SK-N-SH (cell line): ENCODE results near the gene SCNM1. TPM values are rescaled to one million over a fixed set of nuclear protein-coding genes. Genes with fewer than 3 reads are reported as not detected.

ENCODE experiments used
- CTCF ChIA-PET: fragments of 300-600, 350-600 bp; formaldehyde crosslinking; extraction: SDS; loops from one replicate; lab custom pipeline; 2021; lab: Yijun Ruan, JAX
- POLR2A ChIA-PET: fragments of 350-600 bp; sonication (Branson Sonifier 250); formaldehyde crosslinking; extraction: SDS; loops from one replicate; lab custom pipeline; 2020; ENCODE audit warnings: antibody characterized with exemption, inconsistent platforms; lab: Yijun Ruan, JAX
- DNase-seq: peaks from one replicate; pipeline ENCODE4 v3.0.0; 2012
- H2AFZ ChIP-seq: fragments of 200-600 bp; sonication (generic); 2 replicates; pipeline ENCODE4 v1.8.1; 2016; ENCODE audit warnings: antibody characterized with exemption, mild to moderate bottlenecking, low read depth
- H3F3A ChIP-seq: fragments of 200-600 bp; sonication (generic); replicated peaks from 2 replicates; pipeline ENCODE3; 2016; ENCODE audit warnings: antibody characterized with exemption, mild to moderate bottlenecking; ENCODE audit not compliant: insufficient read depth
- H3K27ac ChIP-seq, 2 experiments: fragments of 200-500 bp in 1 of 2; fragments of 200-600 bp in 1 of 2; sonication (Bioruptor generic) in 1 of 2; sonication (generic), shearing (Covaris generic) in 1 of 2; 2 replicates each; pipeline versions ENCODE4 v1.5.1 to v1.6.1; 2014 to 2016; ENCODE audit warnings: low read depth in 2 of 2, inconsistent platforms in 1 of 2, low read length in 1 of 2, mild to moderate bottlenecking in 1 of 2, mixed read lengths in 1 of 2
- H3K27me3 ChIP-seq: fragments of 200-600 bp; sonication (generic), shearing (Covaris generic); 2 replicates; pipeline ENCODE4 v1.6.1; 2016; ENCODE audit warnings: mixed run types; ENCODE audit not compliant: insufficient read depth
- H3K36me3 ChIP-seq, 2 experiments: fragments of 200-500 bp in 1 of 2; fragments of 200-600 bp in 1 of 2; sonication (Bioruptor generic) in 1 of 2; sonication (generic) in 1 of 2; replicated peaks in 1 of 2; 2 replicates each; pipeline versions ENCODE3 to v1.5.1; 2014 to 2016; ENCODE audit warnings: low read length in 1 of 2, mild to moderate bottlenecking in 1 of 2; ENCODE audit not compliant: insufficient read depth in 2 of 2, control insufficient read depth in 1 of 2
- H3K4me1 ChIP-seq, 2 experiments: fragments of 200-500 bp in 1 of 2; fragments of 200-600 bp in 1 of 2; sonication (Bioruptor generic) in 1 of 2; sonication (generic), shearing (Covaris generic) in 1 of 2; 2 replicates each; pipeline versions ENCODE4 v1.5.1 to v1.6.1; 2014 to 2016; ENCODE audit warnings: low read depth in 1 of 2, low read length in 1 of 2, mixed run types in 1 of 2; ENCODE audit not compliant: insufficient read depth in 2 of 2, control insufficient read depth in 1 of 2
- H3K4me2 ChIP-seq: fragments of 200-600 bp; sonication (generic), shearing (Covaris generic); 2 replicates; pipeline ENCODE4 v1.6.1; 2017; ENCODE audit warnings: mixed run types
- H3K4me3 ChIP-seq, 2 experiments: fragments of 200-500 bp in 1 of 2; fragments of 200-600 bp in 1 of 2; sonication (Bioruptor generic) in 1 of 2; sonication (generic), shearing (Covaris generic) in 1 of 2; 2 replicates each; pipeline versions ENCODE4 v1.5.1 to v1.8.1; 2014 to 2016; ENCODE audit warnings: low read depth in 2 of 2, inconsistent platforms in 1 of 2, low read length in 1 of 2, mild to moderate bottlenecking in 1 of 2, mixed read lengths in 1 of 2, moderate library complexity in 1 of 2
- H3K79me2 ChIP-seq: fragments of 200-600 bp; sonication (generic); 2 replicates; pipeline ENCODE4 v1.8.1; 2017; ENCODE audit warnings: mild to moderate bottlenecking; ENCODE audit not compliant: insufficient read depth
- H3K9ac ChIP-seq: fragments of 200-600 bp; sonication (generic); 2 replicates; pipeline ENCODE4 v1.6.1; 2017; ENCODE audit warnings: mixed run types
- H3K9me2 ChIP-seq: fragments of 200-600 bp; sonication (generic); 2 replicates; pipeline ENCODE4 v1.6.1; 2017; ENCODE audit warnings: mixed run types
- H3K9me3 ChIP-seq: fragments of 200-600 bp; sonication (generic); 2 replicates; pipeline ENCODE4 v1.6.1; 2017; ENCODE audit warnings: mixed run types, mild to moderate bottlenecking, moderate library complexity
- H4K20me1 ChIP-seq: fragments of 200-600 bp; sonication (generic); 2 replicates; pipeline ENCODE4 v1.6.1; 2017; ENCODE audit warnings: mild to moderate bottlenecking, mixed run types; ENCODE audit not compliant: insufficient read depth
- ELF1 ChIP-seq: IDR thresholded peaks from 2 replicates; pipeline ENCODE4 v1.4.0; 2012
- EP300 ChIP-seq, 2 experiments: IDR thresholded peaks; 2 replicates each; pipeline versions ENCODE4 v1.4.0 to v1.6.1; 2012; ENCODE audit warnings: borderline replicate concordance in 1 of 2, low read depth in 1 of 2, low read length in 1 of 2
- FOXM1 ChIP-seq: IDR thresholded peaks from 2 replicates; pipeline ENCODE4 v1.4.0; 2012; ENCODE audit warnings: low read depth, mild to moderate bottlenecking
- GABPA ChIP-seq: IDR thresholded peaks from 2 replicates; pipeline ENCODE4 v1.4.0; 2012; ENCODE audit warnings: low read depth, mild to moderate bottlenecking
- JUND ChIP-seq: IDR thresholded peaks from 2 replicates; pipeline ENCODE4 v1.4.0; 2012
- MAX ChIP-seq: IDR thresholded peaks from 2 replicates; pipeline ENCODE4 v1.4.0; 2012; ENCODE audit warnings: low read depth
- MEF2A ChIP-seq: IDR thresholded peaks from 2 replicates; pipeline ENCODE4 v1.4.0; 2012; ENCODE audit warnings: low read depth, borderline replicate concordance
- NRF1 ChIP-seq: IDR thresholded peaks from 2 replicates; pipeline ENCODE4 v1.6.1; 2012; ENCODE audit warnings: low read depth, mild to moderate bottlenecking, low read length
- PBX3 ChIP-seq: IDR thresholded peaks from 2 replicates; pipeline ENCODE4; 2012
- RCOR1 ChIP-seq: fragments of 150-350 bp; IDR thresholded peaks from 2 replicates; pipeline ENCODE4 v1.6.1; 2017; ENCODE audit warnings: antibody characterized with exemption, low read length
- RFX5 ChIP-seq: IDR thresholded peaks from 2 replicates; pipeline ENCODE4 v1.6.1; 2012; ENCODE audit warnings: mild to moderate bottlenecking, improper control_type of control experiment, low read length
- RXRA ChIP-seq: IDR thresholded peaks from 2 replicates; pipeline ENCODE4 v1.4.0; 2012; ENCODE audit warnings: low read depth, mild to moderate bottlenecking, borderline replicate concordance
- TCF12 ChIP-seq: IDR thresholded peaks from 2 replicates; pipeline ENCODE4 v1.4.0; 2012
- TEAD4 ChIP-seq: IDR thresholded peaks from 2 replicates; pipeline ENCODE4 v1.4.0; 2012; ENCODE audit warnings: mild to moderate bottlenecking, borderline replicate concordance; ENCODE audit not compliant: insufficient read depth
- YY1 ChIP-seq: IDR thresholded peaks from 2 replicates; pipeline ENCODE4 v1.4.0; 2012; ENCODE audit warnings: low read depth, mild to moderate bottlenecking
- WGBS: methylation state at CpG from one replicate; pipeline ENCODE4 v1.1.6; 2017; ENCODE audit warnings: low lambda C conversion rate; 5-methylcytosine and 5-hydroxymethylcytosine counted together
- polyA plus RNA-seq, 3 experiments: library from polyadenylated mRNA; depleted of rRNA; stranded (reverse); fragments of >200 nt; gene quantifications; 2 replicates each; pipeline ENCODE4 v1.2.3, GENCODE V29; 2012
- TF ChIP-seq, protein P1 (sequence below): fragments of 150-350 bp; IDR thresholded peaks from 2 replicates; pipeline ENCODE4 v1.6.1; 2017; ENCODE audit warnings: antibody characterized with exemption, low read length, low read depth, borderline replicate concordance
- TF ChIP-seq, protein P2 (sequence below): IDR thresholded peaks from 2 replicates; pipeline ENCODE4 v1.6.1; 2012; ENCODE audit warnings: mild to moderate bottlenecking, low read depth, low read length, moderate library complexity

SCNM1 gene
- polyA plus RNA-seq, 1 of the 3 experiments (the other 2 are of a cell fraction): 27.8 TPM

GRCh38 chr1:151147665-151148064, 18.3 kb upstream of the SCNM1 start:
- Histone ChIP-seq H3F3A (no peaks in the 10 kb centered on the region), H3K4me2 (no peak overlapping the region; the same call in 1 of the 2 replicates), H3K36me3 (no peaks in the 10 kb centered on the region), H3K4me1 (peaks cover 0 to 21% of the 10 kb centered on the region in 2 experiments; a peak in 1 of 4 replicates), H3K27me3 (no peaks in the 10 kb centered on the region), H3K9ac (no peak overlapping the region), H3K4me3 (no peak overlapping the region), H3K27ac (no peak overlapping the region), H3K9me2 (no peaks in the 10 kb centered on the region), H4K20me1 (no peaks in the 10 kb centered on the region), H3K79me2 (no peaks in the 10 kb centered on the region), H3K9me3 (no peaks in the 10 kb centered on the region), H2AFZ (no peak overlapping the region)
- ChIA-PET POLR2A (no interaction called here), CTCF (interaction anchor here (2.1 to 6.8 kb wide), 2 partner anchors 8 to 48 kb away, joined by 12 to 40 read pairs; partner anchors contain the start of gene TNFAIP8L2)
- no peak for TF ChIP-seq GABPA
- no peak for TF ChIP-seq RXRA
- WGBS: 100% methylated on average over 2 of the region's 2 CpGs
- DNase-seq: no peak

- Histone ChIP-seq H3K79me2 (no peaks in the 10 kb centered on the region), H3K36me3 (peaks cover 9 to 33% of the 10 kb centered on the region in 2 experiments), H4K20me1 (no peaks in the 10 kb centered on the region), H3K9me2 (no peaks in the 10 kb centered on the region), H3K9me3 (no peaks in the 10 kb centered on the region), H2AFZ (no peak within 1 kb of the TSS), H3K27me3 (no peaks in the 10 kb centered on the region), H3K27ac (no peak within 1 kb of the TSS), H3K4me1 (no peaks in the 10 kb centered on the region), H3F3A (peaks cover 5% of the 10 kb centered on the region), H3K9ac (no peak within 1 kb of the TSS), H3K4me3 (no peak within 1 kb of the TSS), H3K4me2 (no peak within 1 kb of the TSS)
- DNase-seq: no peak
- CTCF ChIA-PET: interaction anchor here (0.6 to 6.6 kb wide), 14 partner anchors 8 to 503 kb away, joined by 3 to 113 read pairs (median 4); partner anchors contain the start of genes CDC42SE1, GABPB2, LYSMD1 and SEMA6C
- TF ChIP-seq RCOR1: no peak
- TF ChIP-seq YY1: no peak
- TF ChIP-seq ELF1: no peak
- TF ChIP-seq FOXM1: no peak
- TF ChIP-seq RXRA: no peak
- TF ChIP-seq EP300 (IDR thresholded peaks at IDR 0.05; ENCODE audit: borderline replicate concordance in 1 of 2, low read depth in 1 of 2, low read length in 1 of 2): no peak
- no peak for TF ChIP-seq TEAD4
- 79% methylated on average over 4 of the region's 4 CpGs for WGBS
- POLR2A ChIA-PET: interaction anchor here (0.6 kb wide), 1 partner anchor 89 kb away, joined by 3 read pairs; no protein-coding TSS in a partner anchor
These were observed 9.5 kb upstream of the SCNM1 start, which contains the start of gene TNFAIP8L2 for GRCh38 chr1:151156515-151156819. Gene TNFAIP8L2, plus strand, starts transcription at chr1:151156649. Its CDS starts 2,049 bp downstream, at chr1:151158698.

- Histone ChIP-seq H3K4me2 (no peak overlapping the region), H3K27ac (no peak overlapping the region), H3K9ac (no peak overlapping the region), H3K9me3 (no peaks in the 10 kb centered on the region), H3K4me3 (no peak overlapping the region), H3K27me3 (no peaks in the 10 kb centered on the region), H2AFZ (no peak overlapping the region), H3F3A (peaks cover 5% of the 10 kb centered on the region), H3K36me3 (peaks cover 9 to 39% of the 10 kb centered on the region in 2 experiments), H3K9me2 (no peaks in the 10 kb centered on the region), H4K20me1 (no peaks in the 10 kb centered on the region), H3K4me1 (no peaks in the 10 kb centered on the region), H3K79me2 (no peaks in the 10 kb centered on the region)
- WGBS: 93% methylated on average over 6 of the region's 6 CpGs
- CTCF ChIA-PET: interaction anchor here (0.6 to 6.6 kb wide), 14 partner anchors 8 to 503 kb away, joined by 3 to 113 read pairs (median 4); partner anchors contain the start of genes CDC42SE1, GABPB2, LYSMD1 and SEMA6C
- DNase-seq: no peak
- POLR2A ChIA-PET: no interaction called here
- TF ChIP-seq JUND: no peak
- no peak for TF ChIP-seq NRF1
- TF ChIP-seq MAX: no peak
- TF ChIP-seq, protein P1, sequence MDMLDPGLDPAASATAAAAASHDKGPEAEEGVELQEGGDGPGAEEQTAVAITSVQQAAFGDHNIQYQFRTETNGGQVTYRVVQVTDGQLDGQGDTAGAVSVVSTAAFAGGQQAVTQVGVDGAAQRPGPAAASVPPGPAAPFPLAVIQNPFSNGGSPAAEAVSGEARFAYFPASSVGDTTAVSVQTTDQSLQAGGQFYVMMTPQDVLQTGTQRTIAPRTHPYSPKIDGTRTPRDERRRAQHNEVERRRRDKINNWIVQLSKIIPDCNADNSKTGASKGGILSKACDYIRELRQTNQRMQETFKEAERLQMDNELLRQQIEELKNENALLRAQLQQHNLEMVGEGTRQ: no peak
- no peak for TF ChIP-seq GABPA
- TF ChIP-seq, protein P2, sequence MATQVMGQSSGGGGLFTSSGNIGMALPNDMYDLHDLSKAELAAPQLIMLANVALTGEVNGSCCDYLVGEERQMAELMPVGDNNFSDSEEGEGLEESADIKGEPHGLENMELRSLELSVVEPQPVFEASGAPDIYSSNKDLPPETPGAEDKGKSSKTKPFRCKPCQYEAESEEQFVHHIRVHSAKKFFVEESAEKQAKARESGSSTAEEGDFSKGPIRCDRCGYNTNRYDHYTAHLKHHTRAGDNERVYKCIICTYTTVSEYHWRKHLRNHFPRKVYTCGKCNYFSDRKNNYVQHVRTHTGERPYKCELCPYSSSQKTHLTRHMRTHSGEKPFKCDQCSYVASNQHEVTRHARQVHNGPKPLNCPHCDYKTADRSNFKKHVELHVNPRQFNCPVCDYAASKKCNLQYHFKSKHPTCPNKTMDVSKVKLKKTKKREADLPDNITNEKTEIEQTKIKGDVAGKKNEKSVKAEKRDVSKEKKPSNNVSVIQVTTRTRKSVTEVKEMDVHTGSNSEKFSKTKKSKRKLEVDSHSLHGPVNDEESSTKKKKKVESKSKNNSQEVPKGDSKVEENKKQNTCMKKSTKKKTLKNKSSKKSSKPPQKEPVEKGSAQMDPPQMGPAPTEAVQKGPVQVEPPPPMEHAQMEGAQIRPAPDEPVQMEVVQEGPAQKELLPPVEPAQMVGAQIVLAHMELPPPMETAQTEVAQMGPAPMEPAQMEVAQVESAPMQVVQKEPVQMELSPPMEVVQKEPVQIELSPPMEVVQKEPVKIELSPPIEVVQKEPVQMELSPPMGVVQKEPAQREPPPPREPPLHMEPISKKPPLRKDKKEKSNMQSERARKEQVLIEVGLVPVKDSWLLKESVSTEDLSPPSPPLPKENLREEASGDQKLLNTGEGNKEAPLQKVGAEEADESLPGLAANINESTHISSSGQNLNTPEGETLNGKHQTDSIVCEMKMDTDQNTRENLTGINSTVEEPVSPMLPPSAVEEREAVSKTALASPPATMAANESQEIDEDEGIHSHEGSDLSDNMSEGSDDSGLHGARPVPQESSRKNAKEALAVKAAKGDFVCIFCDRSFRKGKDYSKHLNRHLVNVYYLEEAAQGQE: no peak
- no peak for TF ChIP-seq EP300 (IDR thresholded peaks at IDR 0.05; ENCODE audit: borderline replicate concordance in 1 of 2, low read depth in 1 of 2, low read length in 1 of 2)
- TF ChIP-seq MEF2A: no peak
- no peak for TF ChIP-seq RFX5
- no peak for TF ChIP-seq PBX3
- TF ChIP-seq TCF12: no peak
These were observed 8.8 kb upstream of the SCNM1 start for GRCh38 chr1:151157067-151157531.
